Stimulated activated CD4-positive, alpha-beta T cell treated with anti-CD3 and anti-CD28 coated beads, Interleukin-12 subunit alpha, Interleukin-12 subunit beta, amount 100 ng/mL, for 48 hours (primary cell): ENCODE results near the gene KRTAP16-1.
A peak's percentile ranks its signal among the peaks of the same experiment; 100 is the strongest.

Experiments
- DNase-seq, 3 donors: peaks; one replicate each; pipeline ENCODE4 v3.0.0-alpha.2; 2020; ENCODE audit warnings: low read depth in 2 of 3, low spot score in 1 of 3

The KRTAP16-1 gene

GRCh38 chr17:41331606-41332005 is 22.5 kb upstream of the KRTAP16-1 start:
- no peak for DNase-seq

- DNase-seq = no peak
Measured at GRCh38 chr17:41329279-41329948, 20.3 kb upstream of the KRTAP16-1 start.

- DNase-seq = no peak
Measured at GRCh38 chr17:41328207-41328606, 19.1 kb upstream of the KRTAP16-1 start.

- DNase-seq = no peak
Measured at GRCh38 chr17:41327411-41328120, 18.5 kb upstream of the KRTAP16-1 start.

GRCh38 chr17:41326173-41327145 is 17.4 kb upstream of the KRTAP16-1 start:
- DNase-seq = no peak

DNA sequence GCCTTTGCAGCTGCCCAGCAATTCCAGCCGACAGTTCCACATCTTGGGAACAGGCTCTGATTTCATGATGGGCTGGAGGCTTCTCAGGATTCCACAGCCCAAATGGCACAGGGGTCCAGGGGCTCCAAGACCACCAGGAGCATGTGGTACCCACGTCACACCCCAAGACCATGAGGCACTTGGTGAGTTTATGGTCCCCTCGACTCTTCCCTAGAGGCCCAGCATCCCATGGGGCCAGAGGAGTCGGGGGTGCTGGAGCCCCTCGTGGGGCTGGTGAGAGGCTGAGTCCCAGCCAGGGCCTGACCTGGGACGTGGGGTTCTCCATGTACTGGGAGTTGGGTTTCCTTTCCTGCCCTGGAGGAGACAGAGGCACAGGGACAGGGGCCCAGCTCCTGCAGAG is 16.5 kb upstream of the KRTAP16-1 start:
- no peak for DNase-seq

- DNase-seq = no peak
Measured at GRCh38 chr17:41325126-41325525, 16.0 kb upstream of the KRTAP16-1 start.

GRCh38 chr17:41324180-41325075 is 15.3 kb upstream of the KRTAP16-1 start:
- DNase-seq = no peak

DNA sequence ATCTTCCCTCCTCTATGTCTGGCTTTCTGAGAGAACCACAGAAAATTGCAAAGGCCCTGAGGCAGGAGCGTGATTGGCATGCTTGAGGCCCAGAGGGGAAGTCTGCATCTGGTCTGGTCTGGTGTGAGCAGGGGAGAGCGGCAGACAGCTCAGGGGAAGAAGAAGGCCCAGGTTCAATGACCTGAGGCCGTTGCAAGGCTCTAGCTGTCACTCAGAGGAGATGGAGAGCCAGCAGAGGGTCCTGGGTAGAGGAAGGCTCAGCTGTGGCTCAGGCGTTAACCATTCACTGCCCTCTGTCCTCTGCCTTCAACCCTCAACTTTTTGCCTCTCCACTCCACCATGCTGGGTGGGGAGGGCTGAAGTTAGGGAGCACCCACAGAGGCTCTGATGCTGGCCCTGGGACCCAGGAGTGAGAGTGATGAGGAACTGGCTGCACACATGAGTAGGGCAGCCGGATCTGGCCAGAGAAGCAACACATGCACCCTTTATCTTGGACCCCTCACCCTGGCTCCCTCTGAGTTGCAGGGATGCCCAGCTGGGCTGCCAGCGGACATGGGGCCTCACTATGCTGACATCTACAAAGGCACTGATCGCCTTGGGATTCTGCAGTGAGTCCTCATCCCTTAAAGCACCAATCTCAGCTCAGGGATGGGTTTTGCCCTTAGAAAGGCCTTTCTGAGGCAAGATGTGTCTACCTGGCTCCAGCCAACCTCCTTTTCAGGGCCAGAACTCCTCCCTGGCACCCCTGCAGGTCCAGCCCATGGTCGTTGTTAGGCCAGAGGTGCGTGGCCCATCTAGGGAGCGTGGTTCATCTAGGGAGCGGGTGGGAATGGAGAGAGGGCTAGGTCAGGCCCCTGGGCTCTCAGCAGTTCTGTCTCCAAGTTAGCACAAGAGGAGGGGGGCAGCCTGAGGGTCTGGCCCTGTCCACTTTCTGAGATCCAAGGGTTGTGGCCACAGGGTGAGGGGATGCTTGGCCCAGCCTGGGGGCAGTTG is 14.1 kb upstream of the KRTAP16-1 start:
- DNase-seq = no peak

DNA sequence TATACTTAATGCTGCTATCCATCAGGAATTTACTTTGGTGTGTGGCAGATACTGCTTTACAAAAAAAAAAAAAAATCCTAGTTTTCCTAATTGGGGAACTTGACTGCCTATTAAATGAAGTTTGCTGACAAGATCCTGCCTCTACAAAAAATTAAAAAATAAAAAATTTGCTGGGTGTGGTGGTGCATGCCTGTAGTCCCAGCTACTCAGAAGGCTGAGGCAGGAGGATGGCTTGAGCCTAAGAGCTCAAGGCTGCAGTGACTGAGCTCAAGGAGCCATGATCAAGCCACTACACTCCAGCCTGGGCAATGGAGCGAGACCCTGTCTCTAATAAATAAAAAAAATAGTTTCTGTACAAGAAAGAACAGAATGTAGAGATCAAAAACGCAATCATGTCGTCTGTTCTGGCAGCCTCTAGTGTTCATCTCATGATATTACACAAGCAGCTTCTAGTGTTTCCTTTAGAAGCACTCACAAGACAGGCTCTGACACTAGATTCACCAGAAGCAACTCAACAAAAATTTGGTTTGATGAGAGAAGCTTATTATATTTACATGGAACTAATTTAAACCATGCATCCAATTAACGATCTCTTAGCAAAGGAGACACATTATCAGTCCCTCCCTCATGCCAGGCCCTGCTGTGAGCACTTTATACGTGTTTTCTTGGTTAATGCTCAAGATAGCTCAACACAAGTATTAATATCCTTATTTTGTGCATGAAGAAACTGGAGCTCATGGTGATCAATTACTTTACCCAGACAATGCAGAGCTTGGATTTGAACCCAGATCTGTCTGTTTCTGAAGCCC is 13.2 kb upstream of the KRTAP16-1 start:
- DNase-seq = no peak

DNA sequence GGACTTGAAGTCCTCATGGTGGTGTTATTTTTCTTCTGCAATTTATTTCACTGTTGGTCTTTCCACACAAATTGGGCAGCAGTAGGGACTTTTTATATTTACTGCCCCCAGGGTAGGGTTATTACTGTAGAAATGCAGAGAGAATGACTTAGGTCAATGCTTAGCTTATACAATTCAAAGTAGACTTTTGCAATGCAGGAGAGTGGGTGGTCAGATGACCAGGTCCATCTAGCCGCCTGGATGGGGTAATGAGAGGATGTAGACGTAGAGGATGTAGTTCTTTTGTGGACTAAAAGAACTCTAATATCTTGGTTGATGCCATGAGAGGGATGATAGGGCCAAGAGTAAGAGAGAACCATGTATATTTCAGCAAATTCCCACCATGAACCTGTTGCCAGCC is 9.1 kb upstream of the KRTAP16-1 start:
- no peak for DNase-seq

GRCh38 chr17:41315814-41316445 is 6.8 kb upstream of the KRTAP16-1 start:
- DNase-seq = no peak

GRCh38 chr17:41315204-41315794 is 6.2 kb upstream of the KRTAP16-1 start, which contains the start of gene KRTAP17-1:
TSS of gene KRTAP17-1 (minus strand) at chr17:41315710. CDS start at chr17:41315650, 60 bp downstream.
- no peak for DNase-seq

GRCh38 chr17:41311111-41311510 is 2.0 kb upstream of the KRTAP16-1 start:
- no peak for DNase-seq

GRCh38 chr17:41308251-41308917 is 725 bp downstream of the KRTAP16-1 start:
- peak in 2 of 3 donors; percentile 10 to 36 for DNase-seq

DNA sequence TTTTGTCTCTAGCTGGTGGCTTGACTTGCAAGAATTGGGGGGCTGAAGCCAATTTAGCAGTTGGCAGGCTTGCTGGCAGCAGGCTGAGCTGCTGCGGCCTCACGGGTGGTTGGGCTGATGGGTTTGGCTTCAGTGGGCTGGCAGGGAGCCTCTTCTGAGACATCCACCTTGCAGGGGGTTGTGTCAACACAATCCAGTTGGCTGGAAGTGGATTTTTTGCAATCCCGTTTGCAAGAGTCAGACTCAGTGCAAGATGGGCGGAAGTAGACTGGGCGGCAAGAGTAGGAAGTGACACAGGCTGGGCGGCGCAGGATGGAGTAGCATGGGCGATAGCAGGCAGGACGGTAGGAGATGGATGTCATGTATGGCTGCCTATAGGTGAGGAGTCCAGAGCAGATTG is 1.5 kb downstream of the KRTAP16-1 start:
- DNase-seq = no peak

GRCh38 chr17:41304091-41304490 is 5.0 kb downstream of the KRTAP16-1 start:
- no peak for DNase-seq
